Cardiac muscle cell (in vitro differentiated cells and primary cell): ENCODE measurements around the gene EEA1. TPM values are rescaled to one million over a fixed set of nuclear protein-coding genes. Genes with fewer than 3 reads are reported as not detected.
A peak's percentile ranks its signal among the peaks of the same experiment; 100 is the strongest.

ENCODE experiments used
- DNase-seq, 2 donors: peaks; one replicate each; pipeline versions ENCODE4 v3.0.0 to v3.0.0-alpha.2; 2010 to 2017; ENCODE audit warnings: low read depth in 1 of 2, low spot score in 1 of 2
- H3K27ac ChIP-seq: fragments of 200-600 bp; sonication (generic); 2 replicates; pipeline ENCODE4 v1.5.1; 2016
- H3K27me3 ChIP-seq: fragments of 200-600 bp; sonication (generic); 2 replicates; pipeline ENCODE4 v1.6.0; 2016; ENCODE audit warnings: control low read depth
- H3K36me3 ChIP-seq: fragments of 200-600 bp; sonication (generic); 2 replicates; pipeline ENCODE4 v1.5.1; 2016; ENCODE audit warnings: control low read depth
- H3K4me1 ChIP-seq: fragments of 200-600 bp; sonication (generic); 2 replicates; pipeline ENCODE4 v1.8.1; 2017; ENCODE audit warnings: low read depth, mild to moderate bottlenecking, mixed run types
- H3K4me3 ChIP-seq: fragments of 200-600 bp; sonication (generic); 2 replicates; pipeline ENCODE4 v1.5.1; 2016; ENCODE audit warnings: mild to moderate bottlenecking
- H3K9me3 ChIP-seq: fragments of 200-600 bp; sonication (generic); 2 replicates; pipeline ENCODE4 v1.5.1; 2017; ENCODE audit warnings: low read depth, mild to moderate bottlenecking, control low read depth
- polyA plus RNA-seq: library from polyadenylated mRNA; unstranded; fragments of >200 nt; fragmentation: Nextera tagmentation; extraction: Ambion mirVana; gene quantifications from 2 replicates; pipeline ENCODE4 v1.2.1, GENCODE V29; 2016
- total RNA-seq: library from RNA; depleted of rRNA; stranded (reverse); fragments of >200 nt; gene quantifications from 2 replicates; pipeline ENCODE4 v1.2.3, GENCODE V29; 2016
- TF ChIP-seq, protein P1 (sequence below): IDR thresholded peaks from 2 replicates; pipeline ENCODE4 v1.5.1; 2012; ENCODE audit warnings: low read depth, mild to moderate bottlenecking, low read length

Gene EEA1
- total and polyA plus RNA-seq, 2 experiments from 2014 or later, result 9.8 to 32.9 TPM

DNA sequence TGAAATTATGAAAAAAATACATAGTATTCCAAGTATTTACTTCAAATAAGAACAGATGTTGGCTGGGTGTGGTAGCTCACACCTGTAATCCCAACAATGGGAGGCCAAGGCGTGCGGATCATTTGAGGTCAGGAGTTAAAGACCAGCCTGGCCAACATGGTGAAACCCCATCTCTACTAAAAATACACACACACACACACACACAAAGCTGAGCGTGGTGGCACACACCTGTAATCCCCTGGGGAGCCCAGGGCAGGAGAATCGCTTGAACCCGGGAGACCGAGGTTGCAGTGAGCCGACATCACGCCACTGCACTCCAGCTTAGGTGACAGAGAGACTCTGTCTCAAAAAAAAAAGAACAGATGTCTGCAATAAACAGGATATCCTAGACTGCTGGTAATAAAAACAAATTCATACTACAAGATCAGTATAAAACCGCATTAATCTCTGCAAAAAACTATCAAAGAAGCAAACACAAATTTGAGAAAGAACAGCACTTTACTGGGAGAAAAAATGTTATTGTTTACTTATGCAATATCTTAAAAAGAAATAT is 23.8 kb downstream of the EEA1 start:
- no peak overlapping the region for H3K4me3 ChIP-seq
- DNase-seq, result no peak
- TF ChIP-seq, protein P1, sequence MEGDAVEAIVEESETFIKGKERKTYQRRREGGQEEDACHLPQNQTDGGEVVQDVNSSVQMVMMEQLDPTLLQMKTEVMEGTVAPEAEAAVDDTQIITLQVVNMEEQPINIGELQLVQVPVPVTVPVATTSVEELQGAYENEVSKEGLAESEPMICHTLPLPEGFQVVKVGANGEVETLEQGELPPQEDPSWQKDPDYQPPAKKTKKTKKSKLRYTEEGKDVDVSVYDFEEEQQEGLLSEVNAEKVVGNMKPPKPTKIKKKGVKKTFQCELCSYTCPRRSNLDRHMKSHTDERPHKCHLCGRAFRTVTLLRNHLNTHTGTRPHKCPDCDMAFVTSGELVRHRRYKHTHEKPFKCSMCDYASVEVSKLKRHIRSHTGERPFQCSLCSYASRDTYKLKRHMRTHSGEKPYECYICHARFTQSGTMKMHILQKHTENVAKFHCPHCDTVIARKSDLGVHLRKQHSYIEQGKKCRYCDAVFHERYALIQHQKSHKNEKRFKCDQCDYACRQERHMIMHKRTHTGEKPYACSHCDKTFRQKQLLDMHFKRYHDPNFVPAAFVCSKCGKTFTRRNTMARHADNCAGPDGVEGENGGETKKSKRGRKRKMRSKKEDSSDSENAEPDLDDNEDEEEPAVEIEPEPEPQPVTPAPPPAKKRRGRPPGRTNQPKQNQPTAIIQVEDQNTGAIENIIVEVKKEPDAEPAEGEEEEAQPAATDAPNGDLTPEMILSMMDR, result no peak
- H3K4me1 ChIP-seq, result no peaks in the 10 kb centered on the region
- no peak overlapping the region for H3K27ac ChIP-seq
- no peaks in the 10 kb centered on the region for H3K36me3 ChIP-seq
- H3K27me3 ChIP-seq, result no peaks in the 10 kb centered on the region
- no peaks in the 10 kb centered on the region for H3K9me3 ChIP-seq

- no peaks in the 10 kb centered on the region for H3K27me3 ChIP-seq
- H3K4me1 ChIP-seq, result peaks cover 9% of the 10 kb centered on the region
- H3K36me3 ChIP-seq, result no peaks in the 10 kb centered on the region
- TF ChIP-seq, protein P1, result no peak
- no peaks in the 10 kb centered on the region for H3K9me3 ChIP-seq
- H3K4me3 ChIP-seq, result no peak overlapping the region
- no peak for DNase-seq
- H3K27ac ChIP-seq, result no peak overlapping the region
Observed at GRCh38 chr12:92900941-92901340, 28.2 kb downstream of the EEA1 start.

- TF ChIP-seq, protein P1, result no peak
- Histone ChIP-seq H3K9me3 (no peaks in the 10 kb centered on the region), H3K27ac (peak overlapping the region; percentile 75), H3K4me3 (no peak overlapping the region), H3K4me1 (peaks cover 9% of the 10 kb centered on the region), H3K27me3 (no peaks in the 10 kb centered on the region), H3K36me3 (no peaks in the 10 kb centered on the region)
- peak in 1 of 2 donors; percentile 98 for DNase-seq
Observed at GRCh38 chr12:92899386-92900001, 29.6 kb downstream of the EEA1 start.

- Histone ChIP-seq H3K27ac (no peak overlapping the region), H3K36me3 (no peaks in the 10 kb centered on the region), H3K4me1 (peaks cover 9% of the 10 kb centered on the region), H3K9me3 (no peaks in the 10 kb centered on the region), H3K4me3 (no peak overlapping the region), H3K27me3 (no peaks in the 10 kb centered on the region)
- DNase-seq, result peak in 1 of 2 donors; percentile 12
- TF ChIP-seq, protein P1, result no peak
Observed at GRCh38 chr12:92898755-92899154, 30.3 kb downstream of the EEA1 start.

- no peak overlapping the region for H3K27ac ChIP-seq
Observed at GRCh38 chr12:92897844-92898243, 31.3 kb downstream of the EEA1 start.

More at GRCh38 chr12:92897844-92898243, 31.3 kb downstream of the EEA1 start:
- DNase-seq, result no peak
- TF ChIP-seq, protein P1, result no peak
- Histone ChIP-seq H3K36me3 (no peaks in the 10 kb centered on the region), H3K4me3 (no peak overlapping the region), H3K27me3 (no peaks in the 10 kb centered on the region), H3K4me1 (peaks cover 9% of the 10 kb centered on the region), H3K9me3 (no peaks in the 10 kb centered on the region)
